Inflammatory macrophage treated with lipopolysaccharide for 1 hour (primary cell): ENCODE results near the gene RARB.
A peak's percentile ranks its signal among the peaks of the same experiment; 100 is the strongest.

ENCODE experiments used
- DNase-seq, 2 donors: peaks; one replicate each; pipeline ENCODE4 v3.0.0-alpha.2; 2020 to 2022

Gene RARB

DNA sequence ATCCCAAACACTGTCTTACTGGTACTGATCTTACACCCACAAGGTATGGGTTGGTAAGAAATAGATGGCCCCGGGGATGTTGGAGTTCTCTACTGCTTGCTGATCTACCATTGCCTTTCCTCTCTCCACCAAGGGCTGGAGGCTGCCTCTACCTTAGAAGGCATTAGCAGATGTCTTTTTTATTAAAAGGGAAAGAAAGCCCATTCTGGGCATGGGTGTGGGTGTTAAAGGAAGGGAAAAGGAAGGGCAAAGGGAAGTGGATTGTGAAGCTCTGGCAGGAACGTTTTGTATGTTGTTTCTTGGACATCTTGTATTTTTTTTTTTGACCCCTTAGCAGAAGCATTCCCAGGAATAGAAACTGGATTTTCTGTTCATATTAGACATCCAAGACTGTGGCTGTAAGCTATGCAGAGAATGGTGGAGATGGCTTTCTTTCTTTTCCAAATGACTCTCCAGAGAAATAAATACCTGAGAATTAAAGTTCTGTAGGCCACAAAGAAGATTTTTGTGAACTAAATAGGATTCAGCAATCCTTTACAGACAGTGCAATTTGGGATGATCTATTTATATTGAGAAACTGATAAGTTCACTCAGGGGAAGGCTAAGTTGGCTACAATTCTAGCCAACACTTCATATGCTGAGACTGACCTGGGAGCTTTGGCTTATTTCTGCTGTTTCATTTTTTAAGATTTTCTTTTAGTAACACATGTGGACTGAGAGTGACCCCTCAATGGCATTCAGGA, 127.8 kb downstream of the RARB start:
- DNase-seq = no peak

DNA sequence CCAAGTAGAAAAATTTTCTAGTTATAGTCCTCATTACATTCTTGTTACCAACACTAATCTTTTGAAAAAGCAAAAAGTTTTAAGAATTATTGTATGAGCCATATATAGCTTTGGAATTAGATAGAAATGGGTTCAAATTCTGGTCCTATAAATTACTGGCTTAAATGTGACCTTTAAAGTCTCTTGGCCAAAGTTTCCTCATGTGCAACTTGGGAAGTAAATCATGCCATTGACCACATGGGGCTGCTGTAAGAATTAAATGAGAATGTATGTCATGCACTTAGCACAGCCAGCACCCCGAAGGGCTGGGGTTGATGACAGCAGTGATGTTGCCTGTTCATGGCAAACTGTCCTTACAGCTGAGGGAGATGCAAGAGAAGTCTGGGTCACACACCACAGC, 128.4 kb downstream of the RARB start:
- no peak for DNase-seq

DNA sequence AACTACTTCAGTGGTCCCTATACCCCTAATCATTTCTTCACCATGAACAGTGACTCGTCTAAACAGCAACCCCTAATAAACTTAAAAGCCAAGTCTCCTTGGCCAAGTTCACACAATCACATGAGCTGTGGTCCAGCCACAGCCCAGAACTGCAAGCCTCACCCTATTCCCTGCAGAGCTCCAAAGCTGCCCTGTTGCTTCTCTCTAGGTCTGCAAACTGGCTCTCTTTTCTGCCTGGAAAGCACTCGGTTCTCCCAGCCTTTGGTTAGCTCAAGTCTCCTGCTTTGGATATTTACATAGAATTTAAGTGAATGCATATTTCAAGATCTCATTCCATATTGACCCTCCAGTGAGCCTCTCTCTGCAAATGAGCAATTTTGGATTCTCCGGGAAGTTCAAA, 129.6 kb downstream of the RARB start:
- no peak for DNase-seq

DNA sequence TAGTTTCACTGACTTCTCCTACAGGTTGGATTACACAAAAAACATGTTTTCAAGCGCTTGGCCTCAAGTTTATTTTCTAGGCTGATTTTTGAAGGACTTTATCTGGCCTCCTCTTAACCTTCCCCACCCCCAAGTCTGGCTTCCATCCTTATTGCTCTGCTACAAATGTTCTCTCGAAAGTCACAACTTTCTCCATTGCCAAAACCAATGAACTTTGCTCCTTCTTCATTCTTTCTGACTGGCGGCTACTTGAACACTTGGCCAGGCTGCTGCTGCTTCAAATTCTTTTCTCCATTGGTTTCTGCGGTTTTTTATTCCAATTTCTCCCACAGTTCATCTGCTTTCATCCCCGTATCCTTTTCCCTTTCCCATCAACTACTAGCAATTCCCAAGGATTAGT, 130.1 kb downstream of the RARB start:
- no peak for DNase-seq

DNA sequence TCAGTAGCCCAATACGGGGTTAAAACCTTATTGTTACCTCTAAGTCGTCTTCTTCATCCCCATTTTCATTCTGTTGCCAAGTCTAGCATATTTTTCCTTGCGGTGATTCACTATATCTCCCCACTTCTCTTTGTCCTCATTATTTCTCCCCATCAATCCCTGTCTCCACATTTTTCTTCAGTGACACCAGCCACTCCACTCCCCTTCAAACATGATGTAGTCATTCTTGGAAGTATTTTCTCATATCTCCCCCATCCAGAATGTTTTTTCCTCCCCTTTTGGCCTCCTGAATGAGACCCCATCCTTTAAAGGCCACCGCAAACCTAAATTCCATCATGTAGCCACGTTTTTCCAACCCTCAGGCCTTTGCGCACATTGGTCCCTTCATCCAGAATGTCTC, 130.7 kb downstream of the RARB start:
- DNase-seq = no peak

DNA sequence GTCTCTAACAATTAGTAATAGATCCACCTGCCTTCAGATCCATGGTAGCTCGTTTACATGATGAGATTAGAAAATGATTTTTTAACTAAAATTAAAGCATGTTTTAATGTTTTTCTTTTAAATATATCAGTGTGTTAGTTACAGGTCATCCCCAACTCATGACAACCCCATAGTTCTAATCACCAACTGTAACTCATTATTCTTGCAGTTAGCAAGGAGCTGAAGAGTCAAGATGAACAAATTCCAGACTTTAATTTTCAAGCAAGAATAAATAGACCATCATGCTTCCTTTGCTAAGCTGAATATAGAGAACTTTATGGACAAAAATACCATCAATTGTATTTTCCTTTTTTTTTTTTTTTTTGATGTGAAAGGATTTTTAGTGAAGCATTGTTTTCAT, 135.5 kb downstream of the RARB start:
- DNase-seq = no peak

DNA sequence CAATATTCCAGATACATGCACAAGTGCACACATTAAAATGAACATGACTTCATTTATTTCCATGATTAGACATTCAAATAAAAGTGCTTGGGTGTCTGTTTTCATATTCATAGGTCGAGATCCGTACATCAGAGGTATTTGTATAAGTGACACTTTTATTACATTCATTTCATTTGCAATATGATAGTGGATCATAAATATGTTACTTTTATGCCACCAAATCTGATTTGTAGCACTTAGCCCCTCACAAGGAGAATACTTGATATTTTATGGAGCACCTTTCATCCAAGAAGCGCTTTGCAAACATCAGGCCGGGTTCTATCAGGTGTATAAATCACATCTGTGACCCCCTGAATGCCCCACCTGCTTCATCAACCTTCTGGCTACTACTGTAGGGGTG, 136.0 kb downstream of the RARB start:
- no peak for DNase-seq

DNA sequence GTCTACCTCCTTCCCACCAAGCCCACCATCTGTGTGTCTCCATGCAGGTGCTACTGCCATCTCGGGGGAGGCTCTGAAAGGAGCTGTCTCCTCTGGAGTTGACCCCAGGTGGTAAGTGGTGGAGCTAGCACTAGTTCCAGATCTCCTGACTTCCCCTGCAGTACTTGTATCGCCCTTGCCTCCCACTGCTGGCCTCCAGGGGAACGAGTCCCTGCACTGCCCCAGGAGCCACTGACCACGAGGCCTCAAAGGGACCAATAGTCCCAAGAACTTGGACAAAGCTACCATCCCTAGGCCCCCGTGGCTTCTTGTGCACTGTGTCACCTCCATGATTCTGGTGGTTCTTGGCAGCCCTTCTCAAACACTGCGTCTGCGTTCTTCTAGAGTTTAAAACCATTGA, 137.7 kb downstream of the RARB start:
- DNase-seq = no peak

DNA sequence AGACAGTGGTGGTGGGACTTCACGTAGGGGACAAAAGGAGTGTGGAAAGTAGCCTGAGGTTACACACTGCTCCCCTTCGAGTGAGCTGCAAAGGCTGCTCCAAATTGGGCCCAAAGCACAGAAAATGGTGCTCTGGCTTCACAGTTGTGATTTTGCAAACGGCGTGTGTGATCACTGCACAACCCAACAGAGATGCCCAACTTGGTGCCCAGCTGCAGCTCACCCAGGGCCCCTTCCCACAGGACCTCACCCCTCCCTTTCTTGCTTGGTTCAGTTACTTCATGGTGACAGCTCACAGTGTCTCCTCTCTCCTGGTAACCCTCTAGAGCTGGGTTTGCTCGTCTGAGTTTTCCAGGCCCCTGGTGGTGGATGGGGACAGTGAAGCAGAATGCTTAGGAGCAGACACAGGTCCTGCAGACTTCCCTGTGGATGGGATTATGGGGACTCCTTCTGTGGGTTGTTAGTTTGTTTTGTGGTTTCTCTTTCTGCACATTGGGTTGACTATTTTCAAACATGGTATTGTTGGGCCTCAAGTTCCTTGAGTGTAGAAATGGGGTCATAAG, 138.4 kb downstream of the RARB start:
- no peak for DNase-seq

DNA sequence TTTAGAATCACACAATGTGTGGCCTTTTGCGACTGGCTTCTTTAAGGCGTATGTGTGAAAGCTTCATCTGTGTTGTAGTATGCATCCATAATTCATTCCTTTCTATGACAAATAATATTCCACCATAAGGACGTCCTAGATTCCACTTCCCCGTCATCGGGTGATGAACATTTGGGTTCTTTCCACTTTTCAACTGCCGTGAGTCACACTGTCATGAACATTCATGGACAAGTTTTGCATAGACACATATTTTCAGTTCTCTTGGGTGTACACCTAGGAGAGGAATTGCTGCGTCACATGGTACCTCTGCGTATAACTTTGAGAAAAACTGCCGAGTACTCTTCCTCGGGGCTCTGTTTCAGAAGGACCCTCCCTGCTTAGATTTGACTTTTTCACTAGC, 139.3 kb downstream of the RARB start:
- no peak for DNase-seq

DNA sequence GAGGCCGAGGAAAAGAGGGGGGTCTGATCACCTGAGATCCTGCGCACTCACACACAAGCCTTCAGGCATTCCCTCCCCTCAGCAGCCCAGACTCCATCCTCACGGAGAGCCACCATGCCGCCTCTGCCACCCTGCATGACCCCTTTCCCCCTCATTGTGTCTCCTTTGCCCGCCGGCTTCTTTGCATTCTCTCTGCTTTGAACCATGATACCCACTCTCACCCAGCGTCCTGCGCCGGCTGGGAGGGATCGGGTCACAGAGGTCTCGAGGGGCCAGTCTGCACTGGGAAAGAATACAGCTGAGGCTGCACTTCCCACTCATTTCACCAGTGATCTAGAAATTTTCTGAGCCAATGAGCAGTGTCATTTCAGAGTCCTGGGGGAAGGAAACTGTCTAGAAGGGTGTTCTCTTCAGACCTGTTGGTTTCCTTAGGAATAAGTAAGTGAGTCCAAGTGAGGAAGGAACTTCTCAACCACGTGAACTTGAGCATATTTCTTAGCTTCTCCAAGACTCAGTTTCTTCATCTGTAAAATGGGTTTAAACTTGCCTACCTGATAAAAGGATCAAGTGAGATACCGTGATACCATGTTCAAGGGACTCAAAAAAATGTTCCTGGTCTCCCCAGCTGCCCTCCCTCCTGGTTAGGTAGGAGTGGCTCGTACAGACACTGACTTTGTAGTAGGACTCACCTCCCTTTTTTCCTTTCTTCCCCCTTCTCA, 139.9 kb downstream of the RARB start:
- no peak for DNase-seq

DNA sequence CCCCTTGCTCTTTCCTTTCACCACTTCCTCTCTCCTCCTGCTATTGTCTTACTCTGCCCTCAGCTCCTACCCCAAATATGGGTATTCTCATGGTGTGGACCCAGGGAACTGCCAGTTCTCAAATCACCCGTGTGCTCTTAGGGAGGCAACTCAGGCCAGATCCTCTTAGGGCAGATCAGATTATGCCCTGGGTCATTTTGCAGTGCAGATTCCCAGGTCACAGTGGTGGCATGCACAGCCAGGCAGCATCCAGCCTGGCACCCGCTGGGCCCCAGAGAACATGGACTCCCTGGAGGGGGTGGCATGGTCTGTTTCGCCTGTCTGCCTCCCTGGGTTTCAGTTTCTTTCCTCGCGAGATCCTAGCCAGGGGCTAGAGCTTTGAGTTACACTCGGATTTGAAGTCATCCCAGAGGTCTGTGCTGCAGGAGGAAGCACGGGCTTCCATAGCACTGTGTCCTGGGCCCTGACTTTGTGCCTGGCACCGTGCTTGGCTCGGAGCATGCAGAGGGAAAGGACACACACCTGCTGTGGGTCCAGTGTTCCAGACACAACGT, 140.5 kb downstream of the RARB start:
- no peak for DNase-seq

DNA sequence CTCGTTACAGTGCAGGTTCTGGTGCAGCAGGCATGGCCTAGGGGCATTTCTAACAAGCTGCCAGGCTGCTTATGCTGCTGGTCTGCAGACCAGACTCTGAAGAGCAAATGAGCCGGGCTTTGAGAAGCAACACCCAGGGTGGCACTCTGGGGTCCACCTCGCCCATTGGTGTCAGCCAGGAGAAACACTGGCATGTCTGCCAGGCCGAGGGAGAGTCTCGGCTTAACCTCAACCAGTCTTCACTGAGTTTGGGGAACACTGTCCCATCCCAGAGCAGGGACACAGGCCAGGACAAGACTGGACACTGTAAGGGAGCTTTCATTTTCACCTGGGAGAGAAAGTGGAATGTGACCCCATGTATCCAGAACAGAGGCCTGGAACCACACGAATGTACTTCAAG, 143.2 kb downstream of the RARB start:
- DNase-seq = no peak

DNA sequence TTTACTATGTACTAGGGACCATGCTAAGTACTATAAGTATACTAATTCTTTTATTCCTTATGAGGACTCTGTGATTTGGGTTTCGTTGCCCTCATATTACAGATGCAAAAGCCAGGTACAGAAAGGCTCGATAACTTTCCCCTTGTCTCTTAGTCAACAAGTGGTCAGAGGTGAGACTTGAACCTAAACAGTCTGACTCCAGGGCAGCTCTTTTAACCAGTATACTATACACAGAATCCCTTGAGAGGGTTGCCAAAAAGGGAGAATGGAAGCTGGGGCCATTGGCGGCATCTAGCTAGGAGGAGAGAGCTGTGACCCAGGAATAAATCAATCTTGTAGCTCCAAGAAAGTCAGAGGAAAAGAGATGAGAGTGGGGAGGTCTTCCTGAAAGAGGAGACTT, 144.3 kb downstream of the RARB start:
- no peak for DNase-seq

DNA sequence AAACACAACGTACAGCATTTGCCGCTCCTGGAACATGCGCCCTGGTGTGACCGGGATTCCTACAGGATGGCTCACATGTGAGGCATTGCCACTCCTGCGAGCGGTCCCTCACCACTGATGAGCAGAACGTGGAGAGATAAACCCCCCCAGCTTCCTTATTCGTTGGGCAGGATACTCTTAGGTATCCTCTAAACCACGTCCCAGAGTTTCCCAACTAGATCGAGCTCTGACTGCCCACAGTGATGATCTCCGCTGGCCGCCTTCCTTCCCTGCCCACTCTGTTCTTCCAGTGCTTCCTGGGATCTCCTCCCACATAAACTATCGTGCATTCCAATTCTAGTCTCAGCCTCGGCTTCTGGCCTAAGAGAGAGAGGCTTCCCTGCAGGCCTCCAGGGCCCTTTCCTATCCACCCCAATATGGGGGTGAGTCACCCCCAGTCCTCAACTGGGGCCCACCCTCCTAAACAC, 144.9 kb downstream of the RARB start:
- DNase-seq = no peak

DNA sequence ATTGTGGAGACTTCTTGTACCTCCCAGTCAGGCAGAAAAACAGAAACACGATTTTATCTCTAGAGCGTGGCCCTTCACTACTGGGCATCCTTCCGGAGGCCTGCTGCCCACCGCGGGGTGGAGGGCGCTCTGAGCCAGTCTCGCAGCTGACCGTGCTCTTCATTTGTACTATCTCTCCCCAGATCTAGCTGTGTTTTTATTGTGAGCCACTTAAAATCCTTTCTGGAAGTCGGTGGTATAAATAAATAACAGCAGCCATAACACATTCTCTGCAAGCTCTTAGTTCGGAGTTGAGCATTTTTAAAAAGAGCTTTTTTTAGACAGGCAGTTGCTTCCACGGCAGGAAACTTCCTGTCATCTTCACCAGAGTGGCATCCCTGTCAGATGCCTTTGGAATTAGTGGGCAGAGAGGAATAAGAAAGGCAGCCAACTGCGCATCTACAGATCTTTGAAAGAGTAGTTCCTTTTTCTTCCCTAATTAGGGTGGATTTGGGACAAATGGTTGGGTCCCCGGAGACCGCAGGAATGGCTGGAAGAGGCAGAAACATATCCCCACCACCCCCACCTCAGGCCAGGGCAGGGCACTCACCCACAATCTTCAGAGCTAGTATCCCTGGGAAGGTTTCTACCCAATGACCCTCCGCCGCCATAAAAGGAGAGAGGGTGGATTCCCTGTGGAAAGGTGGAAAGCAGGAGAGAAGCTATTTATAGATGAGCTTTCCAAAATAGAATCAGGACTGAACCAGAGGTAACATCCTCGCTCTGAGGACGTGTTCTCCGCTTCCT, 145.5 kb downstream of the RARB start:
- no peak for DNase-seq

DNA sequence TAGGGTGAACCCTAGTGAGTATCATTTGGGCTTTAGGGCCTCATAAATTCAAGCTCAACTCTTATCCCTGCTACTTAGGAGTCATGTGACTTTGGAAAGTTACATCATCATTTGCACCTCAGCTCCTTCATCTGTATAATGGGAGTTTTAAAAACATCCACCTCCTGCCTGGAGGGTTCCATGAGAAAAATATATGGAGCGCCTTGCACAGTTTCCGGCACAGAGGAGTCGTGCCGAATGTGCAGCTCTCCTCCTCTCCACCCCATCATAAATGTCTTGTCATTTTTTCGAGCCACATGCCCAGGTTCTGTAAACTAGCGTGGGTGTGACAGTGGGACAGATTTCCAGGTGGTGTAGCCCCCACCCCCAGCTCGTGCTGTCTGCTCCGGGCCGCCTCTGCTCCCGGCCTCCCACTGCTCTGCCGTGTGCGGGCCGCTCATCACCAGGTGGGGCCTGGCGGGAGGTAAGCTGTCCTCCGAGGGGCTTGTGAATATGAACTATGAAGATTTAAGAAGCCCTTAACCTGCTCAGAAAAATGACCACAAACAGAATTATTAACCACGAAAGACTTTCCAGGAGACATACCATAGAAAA, 146.2 kb downstream of the RARB start:
- DNase-seq = no peak

DNA sequence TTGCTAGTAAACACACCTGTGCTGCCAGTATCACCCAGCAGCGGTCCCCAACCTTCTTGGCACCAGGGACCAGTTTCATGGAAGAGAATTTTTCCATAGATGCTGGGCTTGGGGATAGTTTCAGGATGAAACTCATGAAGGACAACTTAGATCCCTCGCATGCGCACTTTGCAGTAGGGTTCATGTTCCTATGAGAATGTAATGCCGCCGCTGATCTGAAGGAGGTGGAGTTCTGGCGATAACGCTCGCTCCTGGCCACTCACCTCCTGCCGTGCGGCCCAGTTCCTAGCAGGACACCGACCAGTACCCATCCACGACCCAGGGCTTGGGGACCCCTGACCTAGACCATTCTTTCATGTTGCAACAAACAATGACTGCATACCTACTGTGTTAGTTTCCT, 146.9 kb downstream of the RARB start:
- DNase-seq = no peak

DNA sequence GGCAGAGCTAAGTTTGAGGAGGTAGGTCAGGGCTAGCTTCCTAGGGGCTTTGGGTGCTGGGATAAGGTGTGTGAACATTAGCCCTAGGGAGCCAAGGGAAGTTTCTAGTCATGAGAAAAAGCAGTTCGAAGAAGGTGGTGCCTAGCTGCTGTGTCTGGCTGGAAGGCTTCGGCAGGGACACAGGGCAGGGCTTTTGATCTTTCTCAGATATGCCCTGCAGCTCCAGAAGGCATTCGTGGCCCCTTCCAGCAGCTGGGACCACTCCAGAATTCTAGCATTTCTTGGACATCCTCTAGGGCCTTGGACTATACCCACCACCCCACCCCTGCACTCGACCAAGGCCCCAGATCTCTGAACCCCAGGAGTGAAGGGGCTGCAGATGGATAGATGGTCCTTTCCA, 148.1 kb downstream of the RARB start:
- no peak for DNase-seq

DNA sequence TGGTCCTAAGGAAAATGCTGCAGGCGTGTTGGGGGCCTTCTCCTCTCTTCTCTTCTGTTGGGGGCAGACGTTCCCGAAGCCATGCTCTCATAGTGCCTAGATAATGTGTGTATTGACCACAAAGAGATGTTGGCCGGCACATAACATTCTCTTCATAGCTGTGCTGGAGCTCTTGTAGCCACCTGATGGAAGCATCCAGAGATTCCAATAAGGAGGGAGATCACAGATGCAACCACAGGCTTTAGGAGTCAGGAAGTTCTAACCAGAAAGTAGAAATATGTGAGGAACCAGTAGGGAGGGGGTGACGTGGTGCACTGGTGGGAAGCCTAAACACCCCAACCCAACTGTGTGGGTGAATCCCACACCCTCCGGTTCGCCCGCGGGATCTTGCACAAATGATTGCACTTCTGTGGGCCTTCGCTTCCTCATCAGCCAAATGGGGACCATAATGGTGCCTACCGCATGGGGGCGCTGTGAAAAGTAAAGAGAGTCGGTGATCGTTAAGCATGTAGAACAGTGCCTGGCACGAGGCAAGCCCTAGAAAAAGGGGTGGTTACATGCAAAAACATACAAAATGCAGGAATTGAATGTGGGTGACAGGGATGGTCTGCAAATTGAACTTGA, 148.9 kb downstream of the RARB start:
- peak; percentile 13 to 27 for DNase-seq

DNA sequence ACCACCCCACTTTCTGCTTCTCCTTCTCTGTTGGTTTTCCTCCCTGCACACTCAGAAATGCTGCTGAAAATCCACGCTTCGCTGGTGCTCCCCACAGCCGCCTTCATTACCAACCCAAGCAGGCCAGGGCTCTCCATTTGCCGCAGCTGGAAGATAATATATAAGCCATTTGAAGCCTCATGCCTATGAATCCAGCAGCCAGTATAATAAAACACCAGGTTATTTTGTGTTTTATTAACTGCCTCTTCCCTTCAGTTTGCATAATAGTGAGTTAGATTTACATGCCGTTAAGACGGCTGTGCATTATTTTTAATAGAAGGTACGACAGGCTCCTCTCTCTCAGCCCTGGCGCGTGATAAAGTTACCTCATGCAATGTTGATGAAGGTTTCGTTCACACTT, 150.0 kb downstream of the RARB start:
- DNase-seq = no peak

DNA sequence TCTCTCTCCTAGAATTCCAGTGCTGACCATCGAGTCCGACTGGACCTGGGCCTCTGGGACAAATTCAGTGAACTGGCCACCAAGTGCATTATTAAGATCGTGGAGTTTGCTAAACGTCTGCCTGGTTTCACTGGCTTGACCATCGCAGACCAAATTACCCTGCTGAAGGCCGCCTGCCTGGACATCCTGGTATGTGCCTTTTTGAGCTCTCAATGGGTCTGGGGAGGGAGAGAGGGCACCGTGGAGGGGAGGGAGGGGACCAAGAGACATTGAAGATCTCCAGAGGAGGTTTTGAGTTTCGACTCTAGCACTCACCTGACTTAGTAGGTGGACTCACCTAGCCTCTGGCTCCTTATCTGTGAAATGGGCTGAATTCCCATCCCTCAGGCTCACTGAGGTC, 152.5 kb downstream of the RARB start:
- no peak for DNase-seq
